ENCODE results near the gene CEMIP. TPM values are rescaled to one million over a fixed set of nuclear protein-coding genes. Genes with fewer than 3 reads are reported as not detected.

CEMIP gene
- total and polyA plus RNA-seq, 2 of the 13 experiments (the other 11 are each of a cell fraction or from before 2014, with no cell fraction given) = 4.3 to 28.5 TPM

GRCh38 chr15:80780416-80781221 lies 1.4 kb downstream of the CEMIP start (continued):
- TF ChIP-seq HOMEZ (CRISPR knock-in tag; IDR thresholded peaks at IDR 0.05; ENCODE audit: low read depth) = no peak
- TF ChIP-seq ZNF639 (CRISPR knock-in tag; conservative IDR thresholded peaks at IDR 0.05) = peak; percentile 52; the same call in 1 of the 2 replicates
- TF ChIP-seq ZKSCAN1 (IDR thresholded peaks at IDR 0.05; ENCODE audit: low read length) = no peak
- TF ChIP-seq NFAT5 (CRISPR knock-in tag; IDR thresholded peaks at IDR 0.05) = peak; percentile 96
- TF ChIP-seq ZNF549 (CRISPR knock-in tag; IDR thresholded peaks at IDR 0.05) = no peak
- TF ChIP-seq HBP1 (CRISPR knock-in tag; IDR thresholded peaks at IDR 0.05; ENCODE audit: low read depth) = peak; percentile 98
- TF ChIP-seq ZFP37 (CRISPR knock-in tag; IDR thresholded peaks at IDR 0.05; ENCODE audit: borderline replicate concordance) = peak; percentile 92; the same call in 1 of the 2 replicates
- peak; percentile 79; the same call in 1 of the 2 replicates for TF ChIP-seq ZNF280D (CRISPR knock-in tag; IDR thresholded peaks at IDR 0.05)
- TF ChIP-seq TBL1XR1 (IDR thresholded peaks at IDR 0.05; ENCODE audit: borderline replicate concordance, low read length, partially characterized antibody) = no peak
- TF ChIP-seq KDM1A (CRISPR knock-in tag; IDR thresholded peaks at IDR 0.05) = peak; percentile 15; the same call in 1 of the 2 replicates
- peak; percentile 97 for TF ChIP-seq ZMAT3 (CRISPR knock-in tag; conservative IDR thresholded peaks at IDR 0.05)
- TF ChIP-seq ZNF777 (CRISPR knock-in tag; IDR thresholded peaks at IDR 0.05) = peak; percentile 84
- peak; percentile 92; the same call in 1 of the 2 replicates for TF ChIP-seq ZNF180 (CRISPR knock-in tag; IDR thresholded peaks at IDR 0.05; ENCODE audit: borderline replicate concordance, low read depth)
- TF ChIP-seq LBX2 (CRISPR knock-in tag; IDR thresholded peaks at IDR 0.05; ENCODE audit: borderline replicate concordance) = no peak
- 0 out of 2 replicates have a peak, but pooled peaks have one; percentile 18 for TF ChIP-seq NFYB (CRISPR knock-in tag; IDR thresholded peaks at IDR 0.05)
